ENCODE results near the gene SPATA1.

DNA sequence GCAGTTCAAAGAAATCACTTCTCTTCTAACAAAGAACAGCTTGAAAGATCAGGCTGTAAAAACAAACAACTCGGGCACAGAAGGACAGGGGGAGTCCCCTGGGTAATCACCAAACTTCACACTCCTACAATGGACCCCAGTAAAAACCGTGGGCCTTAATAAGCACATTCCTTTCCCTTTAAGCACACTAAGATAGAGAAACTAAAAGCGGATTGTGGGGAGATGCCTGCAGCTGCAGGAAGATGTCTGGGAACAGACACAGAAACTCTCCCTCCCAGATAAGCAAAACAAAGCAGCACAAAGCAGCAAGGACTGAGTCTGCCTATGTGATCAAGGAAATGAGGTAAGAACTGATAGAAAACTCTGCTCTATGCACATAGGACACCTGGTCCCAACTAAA, 105.6 kb downstream of the SPATA1 start:
- TF ChIP-seq, protein P1, sequence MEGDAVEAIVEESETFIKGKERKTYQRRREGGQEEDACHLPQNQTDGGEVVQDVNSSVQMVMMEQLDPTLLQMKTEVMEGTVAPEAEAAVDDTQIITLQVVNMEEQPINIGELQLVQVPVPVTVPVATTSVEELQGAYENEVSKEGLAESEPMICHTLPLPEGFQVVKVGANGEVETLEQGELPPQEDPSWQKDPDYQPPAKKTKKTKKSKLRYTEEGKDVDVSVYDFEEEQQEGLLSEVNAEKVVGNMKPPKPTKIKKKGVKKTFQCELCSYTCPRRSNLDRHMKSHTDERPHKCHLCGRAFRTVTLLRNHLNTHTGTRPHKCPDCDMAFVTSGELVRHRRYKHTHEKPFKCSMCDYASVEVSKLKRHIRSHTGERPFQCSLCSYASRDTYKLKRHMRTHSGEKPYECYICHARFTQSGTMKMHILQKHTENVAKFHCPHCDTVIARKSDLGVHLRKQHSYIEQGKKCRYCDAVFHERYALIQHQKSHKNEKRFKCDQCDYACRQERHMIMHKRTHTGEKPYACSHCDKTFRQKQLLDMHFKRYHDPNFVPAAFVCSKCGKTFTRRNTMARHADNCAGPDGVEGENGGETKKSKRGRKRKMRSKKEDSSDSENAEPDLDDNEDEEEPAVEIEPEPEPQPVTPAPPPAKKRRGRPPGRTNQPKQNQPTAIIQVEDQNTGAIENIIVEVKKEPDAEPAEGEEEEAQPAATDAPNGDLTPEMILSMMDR (IDR thresholded peaks at IDR 0.05), result no peak
- TF ChIP-seq EZH2 (IDR thresholded peaks at IDR 0.05), result no peak

Measured in neural progenitor cell (in vitro differentiated cells).